Lung (tissue), 12 donors: ENCODE measurements around the gene RPRML. TPM values are rescaled to one million over a fixed set of nuclear protein-coding genes. Genes with fewer than 3 reads are reported as not detected.
"Not testable (repeated sequence)": the region's sequence is repeated elsewhere in the genome, so short reads cannot be mapped to it uniquely, and the experiment has no call there.

Source experiments
- ATAC-seq: fragments of 200-7000 bp; cut with Tn5 transposase; one replicate; pipeline ENCODE4 v1.9.1; 2020; ENCODE audit warnings: moderate number of reproducible peaks; ENCODE audit not compliant: insufficient read depth, low FRiP score
- DNase-seq, 3 donors: peaks; one replicate each; pipeline ENCODE4 v3.0.0-alpha.2; 2013 to 2017
- H3K27ac ChIP-seq, 2 donors: one replicate each; pipeline ENCODE4 v1.5.1; 2013; ENCODE audit warnings: mild to moderate bottlenecking in 2 of 2, moderate library complexity in 2 of 2, control low read depth in 1 of 2, inconsistent platforms in 1 of 2, low read depth in 1 of 2, low read length in 1 of 2
- H3K27me3 ChIP-seq, 3 donors: one replicate each; pipeline ENCODE4 v1.5.1; 2013; ENCODE audit warnings: low read length in 2 of 3; ENCODE audit not compliant: control insufficient read depth in 3 of 3, insufficient read depth in 3 of 3
- H3K36me3 ChIP-seq, 4 donors: one replicate each; pipeline ENCODE4 v1.5.1; 2013; ENCODE audit warnings: low read length in 4 of 4, mild to moderate bottlenecking in 1 of 4, moderate library complexity in 1 of 4; ENCODE audit not compliant: control insufficient read depth in 4 of 4, insufficient read depth in 4 of 4
- H3K4me1 ChIP-seq, 5 donors: one replicate each; pipeline ENCODE4 v1.5.1; 2013; ENCODE audit warnings: low read length in 5 of 5, mild to moderate bottlenecking in 2 of 5, moderate library complexity in 1 of 5; ENCODE audit not compliant: control insufficient read depth in 5 of 5, insufficient read depth in 5 of 5
- H3K4me3 ChIP-seq: one replicate; pipeline ENCODE4 v1.5.1; 2013; ENCODE audit warnings: mild to moderate bottlenecking, control low read depth, moderate library complexity
- H3K9ac ChIP-seq, 2 donors: one replicate each; pipeline ENCODE4 v1.5.1; 2013; ENCODE audit warnings: low read length in 2 of 2, control low read depth in 1 of 2; ENCODE audit not compliant: insufficient read depth in 1 of 2
- H3K9me3 ChIP-seq, 4 donors: one replicate each; pipeline ENCODE4 v1.5.1; 2013; ENCODE audit warnings: low read length in 3 of 4, mild to moderate bottlenecking in 1 of 4, moderate library complexity in 1 of 4; ENCODE audit not compliant: control insufficient read depth in 4 of 4, insufficient read depth in 3 of 4
- WGBS, 2 donors: extraction: QIAGEN DNeasy Blood & Tissue Kit; methylation state at CpG; one replicate each; pipeline ENCODE4 v1.1.7; 2013; 5-methylcytosine and 5-hydroxymethylcytosine counted together
- polyA plus RNA-seq, 2 donors: library from polyadenylated mRNA; stranded (reverse); fragments of 200-250 nt; gene quantifications; one replicate each; pipeline ENCODE4 v1.2.1, GENCODE V29; 2013
- total RNA-seq, 2 donors: library from RNA; depleted of rRNA in 1 of 2; stranded (reverse); fragments of >200 nt in 1 of 2; gene quantifications; one replicate each; pipeline ENCODE4 v1.2.1, GENCODE V29; 2014 to 2021
- TF ChIP-seq, protein P1 (sequence below): IDR thresholded peaks from 2 replicates; pipeline ENCODE4 v1.5.1; 2012; ENCODE audit warnings: mild to moderate bottlenecking; ENCODE audit errors: control extremely low read depth, extremely low read depth
- donor health status: control.
- donor health status: control.
- donor health status: Bipolar disorder and iron deficiency.
- donor health status: healthy.
- donor health status: DM: yes; HTN: yes; CAD: no.

Gene RPRML
- total and polyA plus RNA-seq, 4 donors = 0.10 to 0.37 TPM; not detected in 2

- ATAC-seq = no peak
- H3K9me3 ChIP-seq = no peaks in the 10 kb centered on the region
- peak in 2 of 3 donors; percentile 25 to 44 for DNase-seq
- H3K36me3 ChIP-seq = no peaks in the 10 kb centered on the region
- no peak overlapping the region for H3K4me3 ChIP-seq
- WGBS, 2 donors = 8 to 48% methylated on average over 1 of the region's 1 CpG
- H3K9ac ChIP-seq = no peak overlapping the region
- H3K4me1 ChIP-seq = no peaks in the 10 kb centered on the region
- TF ChIP-seq, protein P1, sequence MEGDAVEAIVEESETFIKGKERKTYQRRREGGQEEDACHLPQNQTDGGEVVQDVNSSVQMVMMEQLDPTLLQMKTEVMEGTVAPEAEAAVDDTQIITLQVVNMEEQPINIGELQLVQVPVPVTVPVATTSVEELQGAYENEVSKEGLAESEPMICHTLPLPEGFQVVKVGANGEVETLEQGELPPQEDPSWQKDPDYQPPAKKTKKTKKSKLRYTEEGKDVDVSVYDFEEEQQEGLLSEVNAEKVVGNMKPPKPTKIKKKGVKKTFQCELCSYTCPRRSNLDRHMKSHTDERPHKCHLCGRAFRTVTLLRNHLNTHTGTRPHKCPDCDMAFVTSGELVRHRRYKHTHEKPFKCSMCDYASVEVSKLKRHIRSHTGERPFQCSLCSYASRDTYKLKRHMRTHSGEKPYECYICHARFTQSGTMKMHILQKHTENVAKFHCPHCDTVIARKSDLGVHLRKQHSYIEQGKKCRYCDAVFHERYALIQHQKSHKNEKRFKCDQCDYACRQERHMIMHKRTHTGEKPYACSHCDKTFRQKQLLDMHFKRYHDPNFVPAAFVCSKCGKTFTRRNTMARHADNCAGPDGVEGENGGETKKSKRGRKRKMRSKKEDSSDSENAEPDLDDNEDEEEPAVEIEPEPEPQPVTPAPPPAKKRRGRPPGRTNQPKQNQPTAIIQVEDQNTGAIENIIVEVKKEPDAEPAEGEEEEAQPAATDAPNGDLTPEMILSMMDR = no peak
- no peaks in the 10 kb centered on the region for H3K27me3 ChIP-seq
- H3K27ac ChIP-seq = no peak overlapping the region
Measured at GRCh38 chr17:46962374-46962790, 16.7 kb downstream of the RPRML start.

GRCh38 chr17:46960152-46960551 is 18.9 kb downstream of the RPRML start:
- Histone ChIP-seq H3K9me3 (no peaks in the 10 kb centered on the region), H3K27me3 (no peaks in the 10 kb centered on the region), H3K4me3 (no peak overlapping the region), H3K9ac (no peak overlapping the region), H3K36me3 (no peaks in the 10 kb centered on the region), H3K27ac (no peak overlapping the region), H3K4me1 (no peaks in the 10 kb centered on the region)
- TF ChIP-seq, protein P1 = no peak
- no peak for DNase-seq
- ATAC-seq = no peak
- WGBS, 2 donors = 47 to 48% methylated on average over 2 of the region's 2 CpGs

- DNase-seq (no peak), ATAC-seq (no peak)
- TF ChIP-seq, protein P1 = no peak
- no peaks in the 10 kb centered on the region for H3K27me3 ChIP-seq
- WGBS, 2 donors = 33 to 55% methylated on average over 8 of the region's 8 CpGs
- no peak overlapping the region for H3K9ac ChIP-seq
- H3K27ac ChIP-seq = no peak overlapping the region
- H3K4me1 ChIP-seq = no peaks in the 10 kb centered on the region
- no peaks in the 10 kb centered on the region for H3K9me3 ChIP-seq
- no peaks in the 10 kb centered on the region for H3K36me3 ChIP-seq
- H3K4me3 ChIP-seq = no peak overlapping the region
Measured at GRCh38 chr17:46958041-46958591, 20.9 kb downstream of the RPRML start.

DNA sequence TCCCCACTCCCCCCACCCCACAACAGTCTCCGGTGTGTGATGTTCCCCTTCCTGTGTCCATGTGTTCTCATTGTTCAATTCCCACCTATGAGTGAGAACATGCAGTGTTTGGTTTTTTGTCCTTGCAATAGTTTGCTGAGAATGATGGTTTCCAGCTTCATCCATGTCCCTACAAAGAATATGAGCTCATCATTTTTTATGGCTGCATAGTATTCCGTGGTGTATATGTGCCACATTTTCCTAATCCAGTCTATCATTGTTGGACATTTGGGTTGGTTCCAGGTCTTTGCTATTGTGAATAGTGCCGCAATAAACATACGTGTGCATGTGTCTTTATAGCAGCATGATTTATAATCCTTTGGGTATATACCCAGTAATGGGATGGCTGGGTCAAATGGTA is 25.9 kb downstream of the RPRML start:
- not testable (repeated sequence) for H3K9ac ChIP-seq, H3K27me3 ChIP-seq, H3K4me3 ChIP-seq, ATAC-seq, H3K9me3 ChIP-seq, H3K27ac ChIP-seq, DNase-seq, H3K4me1 ChIP-seq, H3K36me3 ChIP-seq
- WGBS, 2 donors = 71 to 78% methylated on average over 2 of the region's 4 CpGs
